HCT116 (cell line): ENCODE measurements around the gene TBK1.

Source experiments
- CEBPB ChIP-seq: IDR thresholded peaks from 2 replicates; pipeline ENCODE4 v1.6.1; 2012; ENCODE audit warnings: low read depth
- CTCF ChIP-seq, 3 experiments: fragments of 200-600 bp in 1 of 3; sonication (generic) in 1 of 3; IDR thresholded peaks in 2 of 3; conservative IDR thresholded peaks in 1 of 3; 2 replicates each; pipeline ENCODE4 v1.5.1; 2012 to 2017; ENCODE audit warnings: low read depth in 2 of 3, low read length in 2 of 3, antibody characterized with exemption in 1 of 3, borderline replicate concordance in 1 of 3, control low read depth in 1 of 3, mild to moderate bottlenecking in 1 of 3, mixed read lengths in 1 of 3, mixed run types in 1 of 3, moderate library complexity in 1 of 3; ENCODE audit not compliant: insufficient read depth in 1 of 3
- EGR1 ChIP-seq: IDR thresholded peaks from 2 replicates; pipeline ENCODE4 v1.6.1; 2012; ENCODE audit warnings: low read depth
- EZH2 ChIP-seq: fragments of 200-600 bp; sonication (generic); IDR thresholded peaks from 2 replicates; pipeline ENCODE4 v1.6.1; 2017; ENCODE audit warnings: antibody characterized with exemption, mixed run types
- EZH2phosphoT487 ChIP-seq: fragments of 200-600 bp; IDR thresholded peaks from 2 replicates; pipeline ENCODE4 v1.6.1; 2018; ENCODE audit warnings: antibody characterized with exemption, borderline replicate concordance
- POLR2A ChIP-seq: IDR thresholded peaks from 2 replicates; pipeline ENCODE4 v1.7.0; 2011; ENCODE audit warnings: borderline replicate concordance; ENCODE audit not compliant: insufficient read depth, insufficient read length; ENCODE audit errors: extremely low read depth
- POLR2AphosphoS5 ChIP-seq: IDR thresholded peaks from 2 replicates; pipeline ENCODE4 v1.6.1; 2011; ENCODE audit warnings: mild to moderate bottlenecking, low read depth, low read length, moderate library complexity
- SP1 ChIP-seq: IDR thresholded peaks from 2 replicates; pipeline ENCODE4 v1.6.1; 2012; ENCODE audit warnings: low read depth
- TCF7L2 ChIP-seq: IDR thresholded peaks from 2 replicates; pipeline ENCODE4 v1.7.0; 2011; ENCODE audit warnings: borderline replicate concordance, inconsistent platforms; ENCODE audit not compliant: insufficient read depth, insufficient read length; ENCODE audit errors: extremely low read depth

- no peak for TF ChIP-seq EGR1
- TF ChIP-seq CTCF (IDR thresholded peaks at IDR 0.05 in 2 of 3, conservative IDR thresholded peaks at IDR 0.05 in 1 of 3; ENCODE audit: borderline replicate concordance in 1 of 3, insufficient read depth in 1 of 3, low read depth in 2 of 3, low read length in 2 of 3): no peak
- TF ChIP-seq TCF7L2: no peak
- TF ChIP-seq EZH2phosphoT487: no peak
- no peak for TF ChIP-seq POLR2AphosphoS5
- TF ChIP-seq CEBPB: no peak
- no peak for TF ChIP-seq POLR2A
- no peak for TF ChIP-seq EZH2
- no peak for TF ChIP-seq SP1
Observed at GRCh38 chr12:64427988-64428387, 23.9 kb upstream of the TBK1 start.
